Measurements from ENCODE around the gene NUAK2. TPM values are rescaled to one million over a fixed set of nuclear protein-coding genes. Genes with fewer than 3 reads are reported as not detected.

NUAK2 gene
- total RNA-seq, 1 experiment from 2014 or later = 3.9 TPM

DNA sequence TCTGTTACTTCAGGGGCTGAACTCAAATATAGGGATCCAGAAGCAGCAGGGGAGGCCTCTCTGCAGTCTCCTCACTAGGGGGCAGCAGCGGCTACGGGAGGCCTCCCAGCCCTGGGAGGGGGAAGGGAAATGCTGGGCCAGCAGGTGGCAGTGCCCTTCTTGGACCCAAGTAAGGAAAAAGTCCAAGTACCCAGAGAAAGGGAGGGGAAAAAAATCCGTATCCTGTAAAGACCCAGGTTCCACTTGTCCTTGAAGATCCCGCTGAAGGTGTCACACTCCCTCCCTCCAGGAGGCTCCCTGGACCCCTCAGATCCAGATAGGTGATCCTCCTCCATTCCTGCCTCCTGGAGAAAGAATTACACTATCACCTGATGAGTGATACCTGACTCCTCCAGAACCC, 14.1 kb upstream of the NUAK2 start:
- H3K4me3 ChIP-seq = no peak overlapping the region
- H3K4me1 ChIP-seq (replicated peaks; ENCODE audit: insufficient read depth) = peaks cover 3% of the 10 kb centered on the region
- no peaks in the 10 kb centered on the region for H3K9me3 ChIP-seq (ENCODE audit: insufficient read depth, low read depth)
- no TSS peak for BruUV-seq (replicated peaks)
- no peak overlapping the region for H2AFZ ChIP-seq
- H3K79me2 ChIP-seq (ENCODE audit: low read depth) = no peaks in the 10 kb centered on the region
- no peaks in the 10 kb centered on the region for H3K36me3 ChIP-seq (ENCODE audit: low read depth)
- no peaks in the 10 kb centered on the region for H4K20me1 ChIP-seq (ENCODE audit: insufficient read depth)
- no peaks in the 10 kb centered on the region for H3F3A ChIP-seq (ENCODE audit: insufficient read depth, low read depth)
- POLR2A ChIA-PET (ENCODE audit: unreplicated experiment) = interaction anchor here (0.6 kb wide), 1 partner anchor 88 kb away, joined by 7 read pairs; no protein-coding TSS in a partner anchor
- intact Hi-C loops (cut with micrococcal nuclease; ENCODE audit: unreplicated experiment) = loop anchor here (1.0 to 5.0 kb wide), 4 partner anchors 62 to 322 kb away; no protein-coding TSS in a partner anchor
- no peak overlapping the region for H3K27ac ChIP-seq
- CTCF ChIA-PET = interaction anchor here (0.6 to 2.8 kb wide), 14 partner anchors 16 to 253 kb away, joined by 3 to 14 read pairs (median 4); no protein-coding TSS in a partner anchor
- no peak overlapping the region for H3K4me2 ChIP-seq
- TF ChIP-seq, protein P1, sequence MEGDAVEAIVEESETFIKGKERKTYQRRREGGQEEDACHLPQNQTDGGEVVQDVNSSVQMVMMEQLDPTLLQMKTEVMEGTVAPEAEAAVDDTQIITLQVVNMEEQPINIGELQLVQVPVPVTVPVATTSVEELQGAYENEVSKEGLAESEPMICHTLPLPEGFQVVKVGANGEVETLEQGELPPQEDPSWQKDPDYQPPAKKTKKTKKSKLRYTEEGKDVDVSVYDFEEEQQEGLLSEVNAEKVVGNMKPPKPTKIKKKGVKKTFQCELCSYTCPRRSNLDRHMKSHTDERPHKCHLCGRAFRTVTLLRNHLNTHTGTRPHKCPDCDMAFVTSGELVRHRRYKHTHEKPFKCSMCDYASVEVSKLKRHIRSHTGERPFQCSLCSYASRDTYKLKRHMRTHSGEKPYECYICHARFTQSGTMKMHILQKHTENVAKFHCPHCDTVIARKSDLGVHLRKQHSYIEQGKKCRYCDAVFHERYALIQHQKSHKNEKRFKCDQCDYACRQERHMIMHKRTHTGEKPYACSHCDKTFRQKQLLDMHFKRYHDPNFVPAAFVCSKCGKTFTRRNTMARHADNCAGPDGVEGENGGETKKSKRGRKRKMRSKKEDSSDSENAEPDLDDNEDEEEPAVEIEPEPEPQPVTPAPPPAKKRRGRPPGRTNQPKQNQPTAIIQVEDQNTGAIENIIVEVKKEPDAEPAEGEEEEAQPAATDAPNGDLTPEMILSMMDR (conservative IDR thresholded peaks at IDR 0.05) = peak; percentile 88
- TF ChIP-seq EZH2 (IDR thresholded peaks at IDR 0.05; ENCODE audit: low read depth) = no peak
- no peaks in the 10 kb centered on the region for H3K9me2 ChIP-seq (ENCODE audit: insufficient read depth)
- peak; percentile 63 to 85 for DNase-seq
- peaks cover under 1% of the 10 kb centered on the region; the same call in 1 of the 2 replicates for H3K27me3 ChIP-seq (ENCODE audit: insufficient read depth, low read depth)

DNA sequence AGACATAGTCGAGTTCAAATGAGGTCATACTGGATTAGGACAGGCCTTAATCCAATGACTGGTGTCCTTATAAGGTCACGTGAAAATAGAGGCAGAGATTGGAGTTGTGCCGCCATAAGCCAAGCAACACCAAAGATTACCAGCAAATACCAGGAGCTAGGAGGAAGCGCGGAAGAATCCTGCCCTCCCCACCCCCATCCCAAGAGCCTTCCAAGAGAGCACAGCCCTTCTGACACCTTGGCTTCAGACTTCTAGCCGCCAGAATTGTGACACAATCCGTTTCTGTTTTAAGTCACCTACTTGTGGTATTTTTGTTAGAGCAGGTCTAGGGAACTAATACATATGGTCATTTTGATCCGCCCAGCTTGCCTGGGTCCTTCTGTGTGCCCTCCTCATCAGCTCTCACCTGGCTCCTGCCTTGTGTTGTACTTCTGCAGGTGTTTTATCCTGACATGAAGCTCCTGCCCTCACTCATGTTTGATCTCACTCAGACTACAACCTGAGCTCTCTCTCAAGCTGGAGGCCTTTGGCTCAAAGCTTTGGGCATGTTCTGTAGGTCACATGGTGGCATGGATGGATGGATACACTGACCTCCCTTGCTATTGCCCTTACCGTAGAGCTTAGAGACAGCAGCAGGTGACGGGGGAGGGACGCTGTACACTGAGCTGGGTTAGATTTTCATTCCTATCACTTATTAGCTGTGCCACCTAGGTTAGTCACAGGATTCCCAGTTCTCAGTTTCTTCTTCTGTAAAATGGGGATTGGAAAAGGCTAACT, 10.7 kb upstream of the NUAK2 start:
- CTCF ChIA-PET = interaction anchor here (0.6 to 1.5 kb wide), 2 partner anchors 134 to 153 kb away, joined by 3 to 5 read pairs; no protein-coding TSS in a partner anchor
- no peaks in the 10 kb centered on the region for H3K4me1 ChIP-seq (replicated peaks; ENCODE audit: insufficient read depth)
- no TSS peak for BruUV-seq (replicated peaks)
- H3K79me2 ChIP-seq (ENCODE audit: low read depth) = no peaks in the 10 kb centered on the region
- no peaks in the 10 kb centered on the region for H3F3A ChIP-seq (ENCODE audit: insufficient read depth, low read depth)
- DNase-seq = no peak
- no peaks in the 10 kb centered on the region for H4K20me1 ChIP-seq (ENCODE audit: insufficient read depth)
- H3K36me3 ChIP-seq (ENCODE audit: low read depth) = no peaks in the 10 kb centered on the region
- H3K4me3 ChIP-seq = no peak overlapping the region
- POLR2A ChIA-PET (ENCODE audit: unreplicated experiment) = interaction anchor here (0.6 to 0.7 kb wide), 2 partner anchors 98 to 109 kb away, joined by 4 to 5 read pairs; no protein-coding TSS in a partner anchor
- H3K9me3 ChIP-seq (ENCODE audit: insufficient read depth, low read depth) = no peaks in the 10 kb centered on the region
- no peak overlapping the region for H3K4me2 ChIP-seq
- no peak overlapping the region for H2AFZ ChIP-seq
- no peaks in the 10 kb centered on the region for H3K9me2 ChIP-seq (ENCODE audit: insufficient read depth)
- H3K27me3 ChIP-seq (ENCODE audit: insufficient read depth, low read depth) = peaks cover 23% of the 10 kb centered on the region
- intact Hi-C loops (cut with micrococcal nuclease; ENCODE audit: unreplicated experiment) = no loop called here
- TF ChIP-seq, protein P1 (conservative IDR thresholded peaks at IDR 0.05) = no peak
- TF ChIP-seq EZH2 (IDR thresholded peaks at IDR 0.05; ENCODE audit: low read depth) = no peak
- no peak overlapping the region for H3K27ac ChIP-seq

DNA sequence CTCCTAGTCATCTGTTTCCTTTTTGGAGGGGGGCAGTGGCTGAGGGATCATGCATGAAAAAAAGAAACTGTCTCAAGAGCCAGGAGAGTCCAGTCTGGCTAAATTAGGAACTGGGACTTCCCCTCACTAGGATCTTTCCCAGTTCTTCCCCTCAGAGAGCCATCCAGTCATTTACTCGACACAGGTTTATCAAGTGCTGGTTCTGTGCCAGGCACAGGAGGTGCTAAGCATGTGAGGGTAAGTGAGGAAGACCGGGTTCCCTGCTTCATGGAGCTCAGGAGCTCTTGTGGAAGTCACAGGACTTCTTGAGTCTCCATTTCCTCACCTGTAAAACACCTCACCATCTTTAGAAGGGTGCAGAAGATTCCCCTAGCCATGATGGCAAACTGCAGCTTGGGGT, 8.6 kb upstream of the NUAK2 start:
- H3K36me3 ChIP-seq (ENCODE audit: low read depth) = no peaks in the 10 kb centered on the region
- no peaks in the 10 kb centered on the region for H4K20me1 ChIP-seq (ENCODE audit: insufficient read depth)
- H3K27ac ChIP-seq = no peak overlapping the region
- no peak overlapping the region for H2AFZ ChIP-seq
- DNase-seq = no peak
- H3K9me2 ChIP-seq (ENCODE audit: insufficient read depth) = no peaks in the 10 kb centered on the region
- H3K79me2 ChIP-seq (ENCODE audit: low read depth) = no peaks in the 10 kb centered on the region
- H3K4me2 ChIP-seq = no peak overlapping the region
- no peaks in the 10 kb centered on the region for H3K9me3 ChIP-seq (ENCODE audit: insufficient read depth, low read depth)
- peaks cover under 1% of the 10 kb centered on the region for H3K4me1 ChIP-seq (replicated peaks; ENCODE audit: insufficient read depth)
- CTCF ChIA-PET = no interaction called here
- H3K4me3 ChIP-seq = no peak overlapping the region
- no TSS peak for BruUV-seq (replicated peaks)
- POLR2A ChIA-PET (ENCODE audit: unreplicated experiment) = no interaction called here
- no peaks in the 10 kb centered on the region for H3F3A ChIP-seq (ENCODE audit: insufficient read depth, low read depth)
- intact Hi-C loops (cut with micrococcal nuclease; ENCODE audit: unreplicated experiment) = no loop called here
- no peak for TF ChIP-seq EZH2 (IDR thresholded peaks at IDR 0.05; ENCODE audit: low read depth)
- TF ChIP-seq, protein P1 (conservative IDR thresholded peaks at IDR 0.05) = no peak
- H3K27me3 ChIP-seq (ENCODE audit: insufficient read depth, low read depth) = peaks cover 25% of the 10 kb centered on the region

Data from PC-9 (cell line).